AG08395 (cell line): ENCODE measurements around the gene NUDT7.

ENCODE experiments used
- DNase-seq: peaks from one replicate; pipeline ENCODE4 v3.0.0; 2012; ENCODE audit warnings: mixed read lengths, low spot score

Gene NUDT7

GRCh38 chr16:77724174-77724573 is 1.9 kb downstream of the NUDT7 start:
- DNase-seq: no peak

DNA sequence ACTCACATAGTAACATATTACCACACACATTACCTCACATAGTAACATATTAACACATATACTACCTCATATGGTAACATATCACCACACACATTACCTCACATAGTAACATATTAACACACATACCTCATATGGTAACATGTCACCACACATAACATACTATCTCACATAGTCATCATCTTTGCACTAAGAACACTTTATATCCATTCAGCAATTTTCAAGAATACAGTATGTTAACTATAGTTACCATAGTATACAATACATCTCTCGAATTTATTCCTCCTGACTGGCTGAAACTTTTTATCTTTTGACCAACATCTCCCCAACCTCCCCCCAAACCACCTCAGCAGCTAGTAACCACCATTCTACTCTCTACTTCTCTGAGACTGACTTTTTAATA is 7.6 kb downstream of the NUDT7 start:
- DNase-seq: no peak

- no peak for DNase-seq
These were observed 10.1 kb downstream of the NUDT7 start for GRCh38 chr16:77732241-77732946.

GRCh38 chr16:77736879-77737278 is 14.6 kb downstream of the NUDT7 start:
- no peak for DNase-seq

- no peak for DNase-seq
These were observed 16.6 kb downstream of the NUDT7 start for GRCh38 chr16:77738706-77739558.

- DNase-seq: no peak
These were observed 17.2 kb downstream of the NUDT7 start for GRCh38 chr16:77739559-77739892.

DNA sequence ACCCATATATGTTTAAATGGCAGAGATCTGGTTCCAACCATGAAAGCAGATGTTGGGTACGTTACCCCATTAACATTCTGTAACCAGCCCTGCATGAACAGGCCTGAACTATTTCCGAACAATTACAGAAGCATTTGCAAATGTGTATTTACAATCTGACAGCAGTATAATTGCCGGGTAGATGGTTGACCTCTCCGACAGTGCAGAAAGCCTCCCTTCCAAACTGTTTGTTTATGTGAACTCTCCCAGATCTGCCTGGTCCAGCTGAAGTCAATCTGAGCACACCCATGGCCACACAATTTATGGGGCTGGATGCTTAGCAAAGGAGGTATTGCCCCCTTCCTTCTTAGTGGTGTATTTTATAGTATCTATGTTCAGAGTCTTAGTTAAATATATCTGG is 21.8 kb downstream of the NUDT7 start:
- DNase-seq: no peak

GRCh38 chr16:77745972-77746371 is 23.7 kb downstream of the NUDT7 start:
- DNase-seq: peak; percentile 49

- DNase-seq: no peak
These were observed 26.2 kb downstream of the NUDT7 start for GRCh38 chr16:77748421-77749005.

- no peak for DNase-seq
These were observed 27.1 kb downstream of the NUDT7 start for GRCh38 chr16:77749415-77749814.

GRCh38 chr16:77758046-77758445 is 35.7 kb downstream of the NUDT7 start:
- DNase-seq: no peak

GRCh38 chr16:77758508-77758907 is 36.2 kb downstream of the NUDT7 start:
- DNase-seq: no peak

GRCh38 chr16:77759201-77759600 is 36.9 kb downstream of the NUDT7 start:
- no peak for DNase-seq

GRCh38 chr16:77759821-77760220 is 37.5 kb downstream of the NUDT7 start:
- peak; percentile 38 for DNase-seq

- no peak for DNase-seq
These were observed 38.5 kb downstream of the NUDT7 start for GRCh38 chr16:77760800-77761199.

- DNase-seq: no peak
These were observed 38.9 kb downstream of the NUDT7 start for GRCh38 chr16:77761204-77761603.

DNA sequence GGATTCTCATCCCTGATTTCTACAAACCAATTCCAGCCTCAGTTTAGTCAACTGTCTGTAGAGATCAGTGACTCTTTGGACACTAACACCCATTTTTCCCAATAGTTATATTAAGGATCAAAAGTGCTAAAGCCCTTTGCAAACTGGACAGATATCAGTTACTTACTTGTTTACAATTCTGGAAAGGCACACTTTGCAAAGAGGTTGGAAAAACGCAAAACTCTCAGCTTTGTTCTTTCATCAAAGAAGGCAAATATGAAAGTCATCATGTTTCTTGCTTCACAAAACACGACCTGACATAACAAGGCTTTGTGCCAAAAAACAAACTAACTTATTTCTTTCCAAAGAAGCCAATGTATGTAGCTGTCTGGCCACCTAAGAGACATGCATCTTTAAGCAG is 39.9 kb downstream of the NUDT7 start:
- DNase-seq: no peak

DNA sequence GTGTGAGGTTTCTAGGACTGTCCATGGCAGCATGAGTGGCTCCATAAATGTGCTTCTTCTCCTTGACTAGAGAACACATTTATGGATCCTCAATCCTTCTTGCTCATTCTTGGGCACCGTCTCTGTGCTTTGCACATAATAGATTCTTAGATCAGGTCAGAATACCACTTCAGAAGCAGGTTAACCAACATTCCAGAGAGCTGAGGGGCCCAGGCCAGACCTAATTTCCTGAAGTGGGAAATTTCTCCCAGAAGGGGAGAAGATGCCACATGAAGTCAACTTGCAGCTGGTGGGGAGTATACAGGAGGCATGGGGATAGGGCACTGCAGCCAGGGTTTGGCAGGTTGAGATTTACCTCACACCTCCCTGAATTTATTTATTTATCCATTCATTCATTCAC is 41.7 kb downstream of the NUDT7 start:
- DNase-seq: no peak

DNA sequence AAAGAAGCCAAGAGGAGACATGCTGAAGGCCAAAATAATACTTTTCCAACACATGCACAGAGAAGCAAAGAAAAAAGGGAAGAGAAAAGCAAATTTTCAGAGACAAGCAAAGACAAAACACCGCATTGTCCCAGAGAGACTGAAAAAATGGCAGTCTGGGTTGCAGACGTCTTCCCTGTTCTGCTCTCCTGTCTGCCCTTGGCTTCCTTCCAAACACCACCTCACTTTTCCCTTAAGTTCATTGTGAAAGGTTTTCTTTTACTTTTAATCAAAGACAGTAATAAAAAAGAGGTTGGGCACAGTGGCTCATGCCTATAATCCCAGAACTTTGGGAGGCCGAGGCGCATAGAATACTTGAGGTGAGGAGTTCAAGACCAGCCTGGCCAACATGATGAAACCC is 44.9 kb downstream of the NUDT7 start:
- DNase-seq: no peak

GRCh38 chr16:77767826-77768225 is 45.5 kb downstream of the NUDT7 start:
- DNase-seq: no peak

DNA sequence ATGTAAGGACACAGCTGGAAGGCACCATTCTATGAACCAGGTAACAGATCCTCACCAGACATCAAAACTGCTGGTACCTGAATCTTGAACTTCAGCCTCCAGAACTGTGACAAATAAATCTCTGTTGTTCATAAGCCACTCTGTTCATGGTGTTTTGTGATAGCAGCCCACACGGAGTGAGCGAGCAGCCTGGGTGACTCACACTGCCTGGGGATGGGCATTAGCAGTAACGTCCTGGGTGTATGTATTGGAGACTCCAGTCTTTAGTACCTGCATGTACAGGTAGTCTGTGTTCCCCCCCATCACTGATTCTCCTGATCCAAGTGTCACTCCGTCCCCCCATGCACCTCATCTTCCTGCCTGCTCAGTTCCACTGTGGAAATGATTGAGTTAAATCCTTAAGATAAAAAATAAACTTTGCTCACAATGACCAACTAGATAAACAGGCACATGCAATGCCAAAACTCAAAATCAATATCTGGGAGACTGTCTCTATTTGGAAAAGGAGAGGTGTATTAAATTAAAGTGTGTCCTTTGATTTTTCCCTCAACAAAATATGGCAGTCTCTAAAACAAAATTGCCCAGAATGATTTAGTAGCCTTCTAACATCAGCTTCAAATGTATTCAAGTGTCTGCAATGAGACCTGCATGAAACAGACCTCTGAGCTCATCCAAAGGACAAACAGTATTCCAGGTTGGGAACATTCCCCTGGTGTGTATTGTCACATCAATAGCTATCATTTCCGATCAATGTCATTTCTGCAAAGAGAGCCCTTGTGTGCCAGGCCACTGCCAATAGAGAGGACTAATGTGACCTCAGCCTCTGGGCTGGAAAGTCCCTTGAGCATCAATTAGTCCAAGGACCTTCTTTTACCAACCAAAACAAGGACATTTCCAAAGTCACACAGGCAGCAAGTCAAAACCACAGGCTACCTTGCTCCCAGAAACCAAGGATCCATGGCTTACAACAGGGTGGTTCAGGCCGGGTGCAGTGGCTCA is 53.9 kb downstream of the NUDT7 start:
- no peak for DNase-seq

DNA sequence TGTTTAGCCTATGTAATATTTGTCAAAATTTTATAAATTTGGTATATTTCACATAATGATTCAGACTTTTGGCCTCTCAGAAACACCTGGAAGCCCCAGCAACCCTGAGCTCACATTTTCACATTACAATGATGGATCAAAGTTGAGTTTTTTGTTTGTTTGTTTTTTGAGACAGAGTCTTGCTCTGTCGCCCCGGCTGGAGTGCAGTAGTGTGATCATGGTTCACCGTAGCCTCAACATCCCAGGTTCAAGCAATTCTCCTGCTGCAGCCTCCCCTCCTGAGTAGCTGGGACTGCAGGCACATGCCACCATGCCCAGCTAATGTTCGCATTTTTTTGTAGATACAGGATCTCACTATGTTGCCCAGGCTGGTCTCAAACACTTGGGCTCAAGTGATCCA is 55.4 kb downstream of the NUDT7 start:
- DNase-seq: no peak
